Brain microvascular endothelial cell (primary cell): ENCODE measurements around the gene CRTC1.

Experiments
- DNase-seq: peaks from one replicate; pipeline ENCODE4 v3.0.0-alpha.2; 2020
- H3K27ac ChIP-seq: fragments of 250-450 bp; sonication (Bioruptor Pico); 2 replicates; pipeline ENCODE4 v1.5.1; 2020; ENCODE audit warnings: mild to moderate bottlenecking, moderate library complexity
- H3K27me3 ChIP-seq: fragments of 250-450 bp; sonication (Bioruptor Pico); replicated peaks from 2 replicates; pipeline ENCODE4 v1.5.1; 2020; ENCODE audit warnings: mild to moderate bottlenecking
- H3K36me3 ChIP-seq: fragments of 250-450 bp; sonication (Bioruptor Pico); replicated peaks from 2 replicates; pipeline ENCODE4 v1.5.1; 2020; ENCODE audit warnings: mild to moderate bottlenecking
- H3K4me3 ChIP-seq: 2 replicates; pipeline ENCODE4 v1.5.1; 2011; ENCODE audit warnings: low read depth, mild to moderate bottlenecking, control low read depth, low read length, moderate library complexity
- in situ Hi-C: cut with HindIII; loops from 2 replicates; pipeline ENCODE4 v1.10.0; 2017; ENCODE audit warnings: low sequenced_read_pairs, low pct_ligation_motif_present
- TF ChIP-seq, protein P1 (sequence below): IDR thresholded peaks from 2 replicates; pipeline ENCODE4 v1.5.1; 2011; ENCODE audit warnings: low read depth, mild to moderate bottlenecking, moderate library complexity, low read length, control low read depth, inconsistent platforms; ENCODE audit errors: missing control alignments

Gene CRTC1

DNA sequence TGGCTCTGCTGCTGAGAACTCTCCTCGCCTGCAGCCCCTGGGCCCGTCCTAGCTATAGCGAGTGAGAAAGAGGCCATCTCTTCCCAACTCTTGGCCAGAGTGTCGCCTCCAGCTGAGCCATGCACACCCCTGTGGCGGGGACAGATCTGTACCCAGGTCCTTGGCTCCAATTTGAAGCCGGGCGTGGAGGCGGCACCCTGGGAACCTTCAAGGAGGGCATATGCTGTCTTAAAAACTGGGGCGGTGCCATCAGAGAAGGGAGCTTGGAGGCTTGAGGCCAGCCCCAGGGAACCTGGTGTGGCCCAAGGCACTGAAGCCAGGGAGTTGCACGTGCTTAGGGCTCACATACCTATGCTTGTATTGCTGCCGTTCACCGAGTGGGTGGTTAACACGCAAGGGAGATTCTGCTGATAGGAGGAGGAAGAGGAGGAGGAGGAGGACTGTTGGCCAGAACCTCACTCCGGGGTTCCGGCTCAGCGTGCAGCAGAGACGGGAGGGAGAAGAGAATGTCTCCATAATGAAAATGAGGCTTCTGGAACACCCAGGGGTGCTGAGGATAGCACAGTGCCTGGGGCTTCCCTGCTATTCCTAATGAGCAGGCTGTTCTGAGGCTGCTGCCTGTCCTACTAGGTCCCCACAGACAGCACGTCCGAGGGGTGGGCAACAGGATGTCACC, 67.0 kb downstream of the CRTC1 start:
- TF ChIP-seq, protein P1, sequence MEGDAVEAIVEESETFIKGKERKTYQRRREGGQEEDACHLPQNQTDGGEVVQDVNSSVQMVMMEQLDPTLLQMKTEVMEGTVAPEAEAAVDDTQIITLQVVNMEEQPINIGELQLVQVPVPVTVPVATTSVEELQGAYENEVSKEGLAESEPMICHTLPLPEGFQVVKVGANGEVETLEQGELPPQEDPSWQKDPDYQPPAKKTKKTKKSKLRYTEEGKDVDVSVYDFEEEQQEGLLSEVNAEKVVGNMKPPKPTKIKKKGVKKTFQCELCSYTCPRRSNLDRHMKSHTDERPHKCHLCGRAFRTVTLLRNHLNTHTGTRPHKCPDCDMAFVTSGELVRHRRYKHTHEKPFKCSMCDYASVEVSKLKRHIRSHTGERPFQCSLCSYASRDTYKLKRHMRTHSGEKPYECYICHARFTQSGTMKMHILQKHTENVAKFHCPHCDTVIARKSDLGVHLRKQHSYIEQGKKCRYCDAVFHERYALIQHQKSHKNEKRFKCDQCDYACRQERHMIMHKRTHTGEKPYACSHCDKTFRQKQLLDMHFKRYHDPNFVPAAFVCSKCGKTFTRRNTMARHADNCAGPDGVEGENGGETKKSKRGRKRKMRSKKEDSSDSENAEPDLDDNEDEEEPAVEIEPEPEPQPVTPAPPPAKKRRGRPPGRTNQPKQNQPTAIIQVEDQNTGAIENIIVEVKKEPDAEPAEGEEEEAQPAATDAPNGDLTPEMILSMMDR: no peak

DNA sequence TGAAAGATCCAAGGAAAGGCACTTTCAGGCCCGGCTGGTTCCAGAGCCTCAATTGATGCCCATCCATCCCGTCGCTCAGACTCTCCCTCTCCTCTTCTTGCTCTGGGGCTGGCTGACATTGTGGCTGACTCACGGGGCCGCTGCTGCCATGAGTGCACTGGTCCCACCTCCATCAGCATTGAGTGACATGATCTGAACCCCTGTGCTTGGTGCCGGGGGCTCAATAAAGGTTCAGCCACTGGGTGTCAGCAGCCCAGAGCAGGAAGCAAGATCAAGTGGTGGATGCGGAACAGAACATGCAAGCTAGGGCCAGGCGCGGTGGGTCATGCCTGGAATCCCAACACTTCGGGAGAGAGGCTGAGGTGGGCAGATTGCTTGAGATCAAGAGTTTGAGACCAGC, 68.1 kb downstream of the CRTC1 start:
- TF ChIP-seq, protein P1: no peak
- in situ Hi-C loops: no loop called here
- no peak for DNase-seq
- no peaks in the 10 kb centered on the region for H3K36me3 ChIP-seq
- no peak overlapping the region for H3K4me3 ChIP-seq
- H3K27ac ChIP-seq: no peak overlapping the region
- H3K27me3 ChIP-seq: no peaks in the 10 kb centered on the region

More for the DNA sequence above, 67.0 kb downstream of the CRTC1 start:
- H3K27ac ChIP-seq: no peak overlapping the region
- no peak for DNase-seq
- H3K36me3 ChIP-seq: no peaks in the 10 kb centered on the region
- in situ Hi-C loops: no loop called here
- H3K4me3 ChIP-seq: no peak overlapping the region
- no peaks in the 10 kb centered on the region for H3K27me3 ChIP-seq

DNA sequence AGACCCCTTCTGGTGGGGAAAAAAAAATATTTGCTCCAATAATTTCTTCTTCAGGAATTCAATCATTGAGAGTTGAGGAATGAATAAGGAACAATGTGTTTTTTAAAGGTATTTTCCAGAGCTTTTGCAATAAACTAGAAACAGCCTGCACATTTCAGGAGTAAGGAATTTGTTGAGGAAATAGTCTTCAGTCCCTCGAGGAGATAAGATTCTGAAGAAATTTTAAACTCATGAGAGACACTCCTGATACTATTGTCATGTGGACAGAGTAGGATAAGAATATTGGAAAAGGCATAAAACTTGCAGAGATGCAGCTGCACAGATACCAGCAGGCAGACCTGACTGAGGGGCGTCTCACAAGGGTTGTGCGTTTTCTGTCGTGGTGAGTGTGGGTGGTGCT, 71.0 kb downstream of the CRTC1 start:
- Histone ChIP-seq H3K27me3 (no peaks in the 10 kb centered on the region), H3K36me3 (no peaks in the 10 kb centered on the region), H3K4me3 (no peak overlapping the region), H3K27ac (no peak overlapping the region)
- DNase-seq: no peak
- TF ChIP-seq, protein P1: no peak
- in situ Hi-C loops: no loop called here

DNA sequence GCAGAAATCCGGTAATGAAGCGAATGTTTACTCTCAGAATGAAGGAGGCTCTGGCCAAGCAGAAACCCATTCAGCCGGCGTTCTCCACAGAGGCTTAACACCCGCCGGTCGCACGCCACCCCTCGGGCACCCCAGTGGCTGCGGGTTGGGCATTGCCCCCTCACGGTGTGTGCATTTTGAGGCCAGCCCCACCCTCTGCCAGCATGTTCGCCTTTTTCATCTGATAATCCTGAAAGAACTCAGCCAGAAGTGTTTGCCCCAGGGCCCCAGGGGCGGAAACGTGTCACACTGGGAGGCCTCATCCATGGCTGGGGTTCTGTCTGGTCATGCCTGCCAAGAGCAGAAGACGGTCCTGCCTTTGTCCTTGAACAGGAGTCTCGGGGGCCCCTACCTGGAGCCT, 73.4 kb downstream of the CRTC1 start:
- DNase-seq: no peak
- H3K27me3 ChIP-seq: no peaks in the 10 kb centered on the region
- no peak overlapping the region for H3K27ac ChIP-seq
- TF ChIP-seq, protein P1: no peak
- in situ Hi-C loops: no loop called here
- H3K4me3 ChIP-seq: no peak overlapping the region
- no peaks in the 10 kb centered on the region for H3K36me3 ChIP-seq

DNA sequence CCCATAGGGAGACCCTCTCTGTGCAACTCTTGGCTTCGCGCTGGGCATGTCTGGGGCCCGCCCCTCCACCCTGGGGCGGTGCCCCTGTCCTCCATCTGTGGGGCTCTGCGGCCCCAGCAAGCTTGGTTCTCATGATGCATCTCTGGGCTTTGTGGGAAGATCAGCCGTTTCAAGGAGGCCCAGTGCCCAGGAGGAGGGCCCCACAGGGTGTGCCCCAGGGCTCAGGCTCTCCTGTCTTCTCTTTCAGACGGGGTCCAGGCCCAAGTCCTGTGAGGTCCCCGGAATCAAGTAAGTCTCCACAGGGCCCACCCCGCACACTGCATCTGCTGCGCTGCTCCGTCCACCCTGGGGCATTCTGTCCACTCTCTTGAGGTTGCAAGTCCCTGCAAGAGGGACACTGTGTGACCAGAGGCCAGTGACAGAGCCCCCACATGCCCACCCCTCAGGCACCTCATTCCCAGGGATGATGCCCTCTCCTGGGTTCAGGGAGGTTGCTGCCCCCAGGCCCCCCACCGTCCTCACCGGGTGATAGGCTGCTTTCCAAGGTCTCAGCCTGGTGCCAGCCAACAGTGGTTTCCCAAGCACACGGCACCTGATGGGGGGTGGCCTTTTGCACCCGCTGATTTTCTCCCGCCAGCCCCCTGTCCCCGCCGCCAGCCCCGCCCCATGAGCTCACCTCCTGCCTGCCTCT, 76.0 kb downstream of the CRTC1 start:
- in situ Hi-C loops: no loop called here
- Histone ChIP-seq H3K36me3 (no peaks in the 10 kb centered on the region), H3K4me3 (no peak overlapping the region), H3K27me3 (no peaks in the 10 kb centered on the region), H3K27ac (no peak overlapping the region)
- TF ChIP-seq, protein P1: no peak
- no peak for DNase-seq
